Testis (tissue), 3 donors: ENCODE measurements around the gene DKK1. TPM values are rescaled to one million over a fixed set of nuclear protein-coding genes. Genes with fewer than 3 reads are reported as not detected.
"Not testable (repeated sequence)": the region's sequence is repeated elsewhere in the genome, so short reads cannot be mapped to it uniquely, and the experiment has no call there.

Experiments used
- DNase-seq: peaks from one replicate; pipeline ENCODE4 v3.0.0-alpha.2; 2019
- H3K27ac ChIP-seq, 2 donors: fragments of 200-600 bp; sonication (generic); one replicate each; pipeline ENCODE4 v1.5.1; 2019
- H3K27me3 ChIP-seq: fragments of 200-600 bp; sonication (generic); one replicate; pipeline ENCODE4 v1.5.1; 2019
- H3K36me3 ChIP-seq: fragments of 200-600 bp; sonication (generic); one replicate; pipeline ENCODE4 v1.5.1; 2017; ENCODE audit warnings: low read depth; ENCODE audit errors: missing control alignments
- H3K4me1 ChIP-seq: fragments of 200-600 bp; sonication (generic); one replicate; pipeline ENCODE4 v1.5.1; 2019
- H3K4me3 ChIP-seq, 2 donors: fragments of 200-600 bp; sonication (generic); one replicate each; pipeline ENCODE4 v1.5.1; 2017 to 2019
- H3K9me3 ChIP-seq: fragments of 200-600 bp; sonication (generic); one replicate; pipeline ENCODE4 v1.5.1; 2017
- POLR2A ChIP-seq: fragments of 450-650 bp; IDR thresholded peaks from one replicate; pipeline ENCODE4 v1.6.1; 2017; ENCODE audit warnings: antibody characterized with exemption, mild to moderate bottlenecking, moderate library complexity
- WGBS, 2 donors: methylation state at CpG; one replicate each; pipeline ENCODE4 v1.1.5; 2018; 5-methylcytosine and 5-hydroxymethylcytosine counted together
- intact Hi-C: fragments of 100-400 bp; cut with DNase I; formaldehyde crosslinking; loops from one replicate; pipeline ENCODE4 v1.15.1; 2023; ENCODE audit warnings: low total_unique reads
- polyA plus RNA-seq: library from polyadenylated mRNA; stranded (reverse); fragments of 350-450 nt; fragmentation: Illumina TruSeq; extraction: RNeasy Lipid Tissue Mini Kit (QIAGEN cat#74804); gene quantifications from one replicate; pipeline ENCODE4 v1.2.3, GENCODE V29; 2014; ENCODE audit warnings: low read depth, low replicate concordance; ENCODE audit not compliant: insufficient read depth
- total RNA-seq, 2 donors: library from RNA; depleted of rRNA; stranded (reverse); fragments of >200 nt; gene quantifications; one replicate each; pipeline ENCODE4 v1.2.3, GENCODE V29; 2016
- TF ChIP-seq, protein P1 (sequence below), 3 experiments: fragments of 450-650 bp in 2 of 3; fragments of 200-600 bp in 1 of 3; sonication (generic) in 1 of 3; IDR thresholded peaks; one replicate each; pipeline ENCODE4 v1.5.1; 2016 to 2019; ENCODE audit warnings: antibody characterized with exemption in 3 of 3, mild to moderate bottlenecking in 2 of 3, moderate library complexity in 1 of 3

DKK1 gene
- total and polyA plus RNA-seq, 3 donors from 2014 or later = 0.69 to 4.1 (median 1.5) TPM

DNA sequence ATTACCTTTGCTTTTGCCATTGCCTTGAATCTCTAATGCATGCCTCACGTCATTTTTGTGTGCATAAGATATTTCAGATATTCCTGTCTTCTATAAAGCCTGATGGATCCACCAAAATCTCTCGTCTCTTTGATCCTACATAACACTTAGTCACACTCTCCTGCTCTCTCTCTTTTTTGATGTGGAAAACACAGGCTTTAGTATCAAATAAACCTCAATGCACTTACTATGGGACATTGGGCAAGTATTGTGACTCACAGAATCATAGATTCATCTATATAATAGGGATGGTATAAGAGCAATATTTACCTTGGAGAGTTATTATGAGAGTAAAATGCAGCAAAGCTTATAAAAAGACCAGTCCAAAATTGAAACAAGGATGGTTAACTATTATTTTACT lies 39.1 kb downstream of the DKK1 start:
- no peaks in the 10 kb centered on the region for H3K4me1 ChIP-seq
- intact Hi-C loops = no loop called here
- no peak overlapping the region for H3K4me3 ChIP-seq
- H3K36me3 ChIP-seq = no peaks in the 10 kb centered on the region
- H3K27ac ChIP-seq = no peak overlapping the region
- TF ChIP-seq, protein P1, sequence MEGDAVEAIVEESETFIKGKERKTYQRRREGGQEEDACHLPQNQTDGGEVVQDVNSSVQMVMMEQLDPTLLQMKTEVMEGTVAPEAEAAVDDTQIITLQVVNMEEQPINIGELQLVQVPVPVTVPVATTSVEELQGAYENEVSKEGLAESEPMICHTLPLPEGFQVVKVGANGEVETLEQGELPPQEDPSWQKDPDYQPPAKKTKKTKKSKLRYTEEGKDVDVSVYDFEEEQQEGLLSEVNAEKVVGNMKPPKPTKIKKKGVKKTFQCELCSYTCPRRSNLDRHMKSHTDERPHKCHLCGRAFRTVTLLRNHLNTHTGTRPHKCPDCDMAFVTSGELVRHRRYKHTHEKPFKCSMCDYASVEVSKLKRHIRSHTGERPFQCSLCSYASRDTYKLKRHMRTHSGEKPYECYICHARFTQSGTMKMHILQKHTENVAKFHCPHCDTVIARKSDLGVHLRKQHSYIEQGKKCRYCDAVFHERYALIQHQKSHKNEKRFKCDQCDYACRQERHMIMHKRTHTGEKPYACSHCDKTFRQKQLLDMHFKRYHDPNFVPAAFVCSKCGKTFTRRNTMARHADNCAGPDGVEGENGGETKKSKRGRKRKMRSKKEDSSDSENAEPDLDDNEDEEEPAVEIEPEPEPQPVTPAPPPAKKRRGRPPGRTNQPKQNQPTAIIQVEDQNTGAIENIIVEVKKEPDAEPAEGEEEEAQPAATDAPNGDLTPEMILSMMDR (IDR thresholded peaks at IDR 0.05) = no peak
- no peak for TF ChIP-seq POLR2A
- no peaks in the 10 kb centered on the region for H3K27me3 ChIP-seq
- 84 to 92% methylated on average over 2 of the region's 2 CpGs for WGBS, 2 donors
- H3K9me3 ChIP-seq = no peaks in the 10 kb centered on the region
- DNase-seq = no peak

DNA sequence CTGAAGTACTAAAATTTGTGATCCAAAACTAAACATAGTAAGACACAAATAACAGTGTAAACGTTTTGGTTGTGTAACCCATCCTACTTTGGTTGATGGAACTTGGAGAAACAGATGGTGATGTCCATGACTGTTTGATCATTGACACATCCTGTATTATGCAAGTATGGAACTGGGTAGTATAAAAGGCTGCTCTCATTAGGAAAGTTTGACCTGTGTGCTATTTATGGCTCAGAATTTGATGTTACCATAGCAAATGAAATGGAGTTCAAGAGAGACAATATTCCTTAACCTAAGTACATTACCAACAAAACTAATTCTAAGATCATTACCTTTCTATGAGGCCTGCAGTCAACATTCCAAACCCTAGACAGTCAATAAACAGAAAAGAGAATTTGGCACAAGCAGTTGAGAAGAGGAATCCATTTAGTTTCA lies 39.9 kb downstream of the DKK1 start:
- Histone ChIP-seq H3K27me3 (no peaks in the 10 kb centered on the region), H3K9me3 (no peaks in the 10 kb centered on the region), H3K36me3 (no peaks in the 10 kb centered on the region), H3K4me3 (no peak overlapping the region), H3K4me1 (no peaks in the 10 kb centered on the region), H3K27ac (no peak overlapping the region)
- TF ChIP-seq POLR2A = no peak
- TF ChIP-seq, protein P1 (IDR thresholded peaks at IDR 0.05) = no peak
- 35 to 58% methylated on average over 1 of the region's 1 CpG for WGBS, 2 donors
- no peak for DNase-seq
- intact Hi-C loops = no loop called here

DNA sequence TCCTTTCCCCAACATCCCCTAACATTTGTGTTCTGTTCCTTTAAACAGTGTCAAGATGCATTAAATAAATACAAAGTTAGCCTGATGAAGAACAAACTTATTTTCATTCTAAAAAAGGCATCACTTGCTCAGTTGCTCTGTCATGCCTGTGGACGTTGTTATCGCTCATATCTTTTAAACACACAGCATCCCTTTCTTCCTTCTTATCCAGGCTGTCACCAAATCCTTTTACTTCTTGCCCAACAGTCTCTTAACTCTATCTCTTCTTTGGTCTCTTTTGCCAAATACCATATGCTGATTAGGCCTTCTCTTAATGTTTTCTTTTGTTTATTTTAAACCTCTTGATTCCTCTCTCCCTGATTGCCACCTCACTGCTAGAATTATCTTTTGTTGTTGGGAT lies 43.9 kb downstream of the DKK1 start:
- Histone ChIP-seq H3K9me3 (no peaks in the 10 kb centered on the region), H3K36me3 (no peaks in the 10 kb centered on the region), H3K4me1 (no peaks in the 10 kb centered on the region), H3K4me3 (no peak overlapping the region), H3K27me3 (no peaks in the 10 kb centered on the region), H3K27ac (no peak overlapping the region)
- TF ChIP-seq POLR2A = no peak
- TF ChIP-seq, protein P1 (IDR thresholded peaks at IDR 0.05) = no peak
- WGBS, 2 donors = 41 to 59% methylated on average over 2 of the region's 2 CpGs
- no peak for DNase-seq
- intact Hi-C loops = no loop called here

DNA sequence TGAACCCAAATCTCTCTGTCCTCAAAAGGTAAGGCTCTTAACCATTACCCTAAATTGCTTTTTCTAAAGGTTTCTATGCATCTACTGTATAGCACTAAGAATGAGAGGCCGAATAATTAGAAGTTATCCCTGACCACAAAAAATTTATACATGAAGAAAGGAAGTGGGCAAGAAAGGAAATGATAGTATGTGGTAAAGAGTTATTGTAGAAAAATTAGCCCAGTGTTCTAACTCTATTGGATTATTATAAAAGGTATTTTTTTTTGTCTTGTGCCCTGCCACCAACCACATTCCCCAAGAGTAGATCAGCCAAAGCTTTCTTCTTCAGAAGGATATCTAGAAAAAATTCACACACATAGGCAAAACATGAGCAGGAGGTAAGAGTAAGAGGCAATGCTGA lies 45.4 kb downstream of the DKK1 start:
- H3K9me3 ChIP-seq = no peaks in the 10 kb centered on the region
- TF ChIP-seq, protein P1 (IDR thresholded peaks at IDR 0.05) = no peak
- TF ChIP-seq POLR2A = no peak
- 85 to 98% methylated on average over 1 of the region's 1 CpG for WGBS, 2 donors
- intact Hi-C loops = no loop called here
- no peak overlapping the region for H3K4me3 ChIP-seq
- H3K27me3 ChIP-seq = no peaks in the 10 kb centered on the region
- no peak for DNase-seq
- no peaks in the 10 kb centered on the region for H3K4me1 ChIP-seq
- H3K36me3 ChIP-seq = no peaks in the 10 kb centered on the region
- no peak overlapping the region for H3K27ac ChIP-seq

DNA sequence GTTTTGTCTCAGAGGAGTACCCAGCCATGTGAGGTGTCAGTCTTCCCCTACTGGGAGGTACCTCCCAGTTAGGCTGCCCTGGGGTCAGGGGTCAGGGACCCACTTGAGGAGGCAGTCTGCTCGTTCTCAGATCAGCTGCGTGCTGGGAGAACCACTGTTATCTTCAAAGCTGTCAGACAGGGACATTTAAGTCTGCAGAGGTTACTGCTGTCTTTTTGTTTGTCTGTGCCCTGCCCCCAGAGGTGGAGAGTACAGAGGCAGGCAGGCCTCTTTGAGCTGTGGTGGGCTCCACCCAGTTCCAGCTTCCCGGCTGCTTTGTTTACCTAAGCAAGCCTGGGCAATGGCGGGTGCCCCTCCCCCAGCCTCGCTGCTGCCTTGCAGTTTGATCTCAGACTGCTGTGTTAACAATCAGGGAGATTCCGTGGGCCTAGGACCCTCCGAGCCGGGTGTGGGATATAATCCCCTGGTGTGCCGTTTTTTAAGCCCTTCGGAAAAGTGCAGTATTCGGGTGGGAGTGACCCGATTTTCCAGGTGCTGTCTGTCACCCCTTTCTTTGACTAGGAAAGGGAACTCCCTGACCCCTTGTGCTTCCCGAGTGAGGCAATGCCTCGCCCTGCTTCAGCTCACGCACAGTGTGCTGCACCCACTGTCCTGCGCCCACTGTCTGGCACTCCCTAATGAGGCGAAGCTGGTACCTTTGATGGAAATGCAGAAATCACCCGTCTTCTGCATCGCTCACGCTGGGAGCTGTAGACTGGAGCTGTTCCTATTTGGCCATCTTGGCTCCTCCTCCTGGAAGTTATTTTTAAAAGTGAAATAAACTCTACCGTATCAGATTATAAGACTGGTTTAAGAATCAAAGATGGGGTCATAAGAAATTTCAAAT lies 51.7 kb downstream of the DKK1 start:
- H3K27ac ChIP-seq, H3K4me3 ChIP-seq, H3K27me3 ChIP-seq, H3K9me3 ChIP-seq, intact Hi-C loops, DNase-seq, H3K4me1 ChIP-seq, H3K36me3 ChIP-seq: not testable (repeated sequence)
- 90 to 92% methylated on average over 19 to 21 of the region's 21 CpGs for WGBS, 2 donors
